ENCODE results near the gene ACTN1.

The ACTN1 gene

DNA sequence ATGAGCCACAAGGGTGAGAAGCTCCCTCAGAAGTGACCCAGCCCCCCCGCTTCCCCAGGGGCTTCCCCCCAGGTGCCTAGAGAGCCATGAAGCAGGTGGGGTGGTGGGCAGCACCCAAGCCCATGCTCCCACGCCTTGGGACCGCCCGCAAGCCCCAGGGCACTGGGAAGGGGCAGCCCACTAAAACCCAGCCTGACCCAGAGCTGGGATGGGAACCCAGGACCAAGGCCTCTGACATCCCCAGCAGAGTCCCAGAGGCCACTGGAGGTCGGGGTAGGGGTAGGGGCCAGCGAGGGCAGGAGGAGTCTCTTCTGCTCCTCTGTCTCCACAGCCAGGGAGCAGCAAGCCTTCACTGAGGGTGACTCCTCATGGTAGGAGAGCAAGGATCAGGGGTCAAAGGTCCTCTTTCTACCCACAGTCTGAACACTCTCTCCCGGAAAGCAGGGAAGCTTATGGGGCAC is 99.8 kb downstream of the ACTN1 start:
- no peak overlapping the region for H3K4me3 ChIP-seq (replicated peaks; ENCODE audit: low read depth, low read length)
- TF ChIP-seq, protein P1, sequence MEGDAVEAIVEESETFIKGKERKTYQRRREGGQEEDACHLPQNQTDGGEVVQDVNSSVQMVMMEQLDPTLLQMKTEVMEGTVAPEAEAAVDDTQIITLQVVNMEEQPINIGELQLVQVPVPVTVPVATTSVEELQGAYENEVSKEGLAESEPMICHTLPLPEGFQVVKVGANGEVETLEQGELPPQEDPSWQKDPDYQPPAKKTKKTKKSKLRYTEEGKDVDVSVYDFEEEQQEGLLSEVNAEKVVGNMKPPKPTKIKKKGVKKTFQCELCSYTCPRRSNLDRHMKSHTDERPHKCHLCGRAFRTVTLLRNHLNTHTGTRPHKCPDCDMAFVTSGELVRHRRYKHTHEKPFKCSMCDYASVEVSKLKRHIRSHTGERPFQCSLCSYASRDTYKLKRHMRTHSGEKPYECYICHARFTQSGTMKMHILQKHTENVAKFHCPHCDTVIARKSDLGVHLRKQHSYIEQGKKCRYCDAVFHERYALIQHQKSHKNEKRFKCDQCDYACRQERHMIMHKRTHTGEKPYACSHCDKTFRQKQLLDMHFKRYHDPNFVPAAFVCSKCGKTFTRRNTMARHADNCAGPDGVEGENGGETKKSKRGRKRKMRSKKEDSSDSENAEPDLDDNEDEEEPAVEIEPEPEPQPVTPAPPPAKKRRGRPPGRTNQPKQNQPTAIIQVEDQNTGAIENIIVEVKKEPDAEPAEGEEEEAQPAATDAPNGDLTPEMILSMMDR (IDR thresholded peaks at IDR 0.05; ENCODE audit: low read length, missing control alignments): no peak
- no peak for DNase-seq (ENCODE audit: low read depth)

DNA sequence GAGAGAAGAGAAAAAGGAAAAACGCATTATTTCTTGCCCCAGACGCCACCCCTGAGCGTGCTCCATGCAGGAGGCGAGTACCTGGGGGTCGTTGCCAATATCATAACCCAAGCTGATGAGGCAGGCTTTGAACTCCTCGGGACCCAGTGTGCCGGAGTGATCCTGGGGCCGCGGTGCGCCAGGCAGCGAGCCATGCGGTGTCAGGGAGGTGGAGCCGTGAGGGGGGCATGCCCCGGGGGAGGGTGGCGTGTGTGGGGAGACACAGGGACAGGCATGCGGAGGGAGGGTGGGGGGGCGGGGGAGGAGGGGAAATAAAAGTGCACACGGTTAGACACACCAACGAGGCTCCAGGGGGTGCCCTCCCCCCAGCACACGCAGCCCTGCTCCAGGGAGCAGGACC is 100.2 kb downstream of the ACTN1 start:
- TF ChIP-seq, protein P1 (IDR thresholded peaks at IDR 0.05; ENCODE audit: low read length, missing control alignments): no peak
- DNase-seq (ENCODE audit: low read depth): no peak
- no peak overlapping the region for H3K4me3 ChIP-seq (replicated peaks; ENCODE audit: low read depth, low read length)

DNA sequence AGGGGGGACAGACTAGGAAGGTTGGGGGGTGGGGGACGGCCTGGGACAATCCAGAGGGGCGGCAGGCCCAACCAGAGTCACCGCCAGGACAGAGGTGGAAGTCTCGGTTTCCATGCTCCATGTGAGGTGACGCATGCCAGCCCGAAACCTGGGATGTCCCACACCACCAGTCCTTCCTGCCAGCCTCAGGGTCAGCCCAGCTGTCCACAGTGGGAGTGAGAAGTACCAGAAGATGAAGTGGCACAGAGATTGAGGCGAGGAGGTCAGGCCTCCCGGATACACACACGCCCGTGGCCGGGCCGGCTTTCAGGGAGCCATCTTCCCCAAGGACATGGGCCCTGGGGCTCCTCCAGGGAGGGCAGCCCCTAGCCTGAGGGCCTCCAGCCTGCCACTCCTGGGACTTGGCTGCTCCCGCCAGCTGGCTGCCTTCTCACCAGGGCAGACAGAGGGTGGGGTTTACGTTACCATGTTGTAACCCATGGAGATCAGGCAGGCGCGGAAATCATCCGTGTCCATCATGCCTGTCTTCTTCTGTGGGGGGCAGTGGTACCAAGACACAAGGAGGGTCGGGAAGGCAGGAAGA is 101.0 kb downstream of the ACTN1 start:
- TF ChIP-seq, protein P1 (IDR thresholded peaks at IDR 0.05; ENCODE audit: low read length, missing control alignments): no peak
- no peak overlapping the region for H3K4me3 ChIP-seq (replicated peaks; ENCODE audit: low read depth, low read length)
- no peak for DNase-seq (ENCODE audit: low read depth)

DNA sequence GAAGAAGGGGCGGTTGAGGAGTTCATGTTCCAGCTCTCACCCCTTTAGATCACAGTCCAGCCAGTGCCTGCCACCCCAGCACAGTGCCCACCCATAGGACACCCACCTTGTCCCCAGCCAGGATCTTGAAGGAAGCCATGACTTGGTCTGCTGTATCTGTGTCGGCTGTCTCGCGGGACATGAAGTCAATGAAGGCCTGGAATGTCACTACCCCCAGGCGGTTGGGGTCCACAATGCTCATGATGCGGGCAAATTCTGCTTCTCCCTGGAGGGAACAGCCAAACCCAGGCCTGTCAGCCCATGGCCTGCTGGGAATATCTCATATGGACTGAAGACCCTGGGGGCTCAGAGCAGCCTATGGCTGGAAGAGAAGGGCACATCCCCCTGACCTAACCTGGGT is 102.1 kb downstream of the ACTN1 start:
- no peak for DNase-seq (ENCODE audit: low read depth)
- TF ChIP-seq, protein P1 (IDR thresholded peaks at IDR 0.05; ENCODE audit: low read length, missing control alignments): no peak
- no peak overlapping the region for H3K4me3 ChIP-seq (replicated peaks; ENCODE audit: low read depth, low read length)

DNA sequence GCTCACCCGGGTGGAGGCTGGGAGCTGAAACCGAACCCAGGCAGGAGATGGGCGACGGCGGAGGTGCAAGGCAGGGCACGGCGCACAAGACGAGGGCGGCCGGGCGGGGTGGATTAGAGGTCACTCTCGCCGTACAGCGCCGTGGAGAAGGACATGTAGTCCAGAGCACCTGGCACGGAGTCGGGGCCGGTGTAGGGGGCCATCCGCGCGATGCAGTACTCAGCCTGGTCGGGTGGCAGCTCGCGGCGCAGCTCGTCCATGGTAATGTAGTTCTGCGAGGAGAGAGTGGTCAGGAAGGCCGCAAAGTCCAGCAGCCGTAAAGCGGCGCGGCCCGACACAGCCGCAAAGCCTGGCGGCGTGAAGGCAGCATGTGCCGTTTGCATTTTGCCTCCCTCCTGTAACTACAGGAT is 104.4 kb downstream of the ACTN1 start:
- no peak overlapping the region for H3K4me3 ChIP-seq (replicated peaks; ENCODE audit: low read depth, low read length)
- no peak for DNase-seq (ENCODE audit: low read depth)
- TF ChIP-seq, protein P1 (IDR thresholded peaks at IDR 0.05; ENCODE audit: low read length, missing control alignments): no peak

DNA sequence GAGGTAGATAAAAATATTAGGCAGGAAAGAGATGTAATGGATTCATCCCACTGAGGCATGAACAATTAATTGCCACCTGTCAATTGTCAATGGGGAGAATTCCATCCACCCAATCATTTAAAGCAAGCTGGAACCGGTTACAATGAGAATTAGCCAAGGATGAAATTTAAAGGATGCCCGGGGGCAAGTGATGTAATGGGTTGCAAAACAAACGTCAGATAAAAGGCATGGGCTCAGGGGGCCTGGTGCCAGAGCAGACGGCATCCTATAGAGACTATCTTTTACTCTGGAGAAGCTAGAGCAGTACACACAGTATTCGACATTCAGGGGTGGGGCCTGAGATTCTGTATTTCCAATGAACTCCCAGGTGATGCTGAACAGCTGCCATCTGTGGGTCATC is 105.7 kb downstream of the ACTN1 start:
- DNase-seq (ENCODE audit: low read depth): no peak
- TF ChIP-seq, protein P1 (IDR thresholded peaks at IDR 0.05; ENCODE audit: low read length, missing control alignments): no peak
- no peak overlapping the region for H3K4me3 ChIP-seq (replicated peaks; ENCODE audit: low read depth, low read length)

DNA sequence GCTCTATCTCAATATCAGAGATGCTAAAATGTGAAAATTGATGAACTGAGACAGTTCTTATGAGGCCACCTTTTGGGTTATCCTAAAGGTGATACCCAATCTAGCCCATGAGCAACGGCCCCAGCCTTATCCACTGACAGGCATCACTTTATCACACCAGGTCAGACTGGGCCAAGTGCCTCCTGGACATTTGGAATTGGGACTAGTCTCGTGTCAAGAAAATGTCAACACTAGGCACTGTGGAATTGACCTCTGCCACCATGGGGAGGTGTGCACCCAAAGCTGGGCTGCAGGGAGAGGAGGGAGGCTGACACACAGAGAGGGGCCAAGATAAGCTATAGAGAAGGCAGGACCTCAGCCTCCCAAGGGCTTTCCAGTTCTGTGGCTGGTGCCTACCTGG is 107.7 kb downstream of the ACTN1 start:
- TF ChIP-seq, protein P1 (IDR thresholded peaks at IDR 0.05; ENCODE audit: low read length, missing control alignments): no peak
- no peak for DNase-seq (ENCODE audit: low read depth)

More for the DNA sequence above, 107.7 kb downstream of the ACTN1 start:
- no peak overlapping the region for H3K4me3 ChIP-seq (replicated peaks; ENCODE audit: low read depth, low read length)

Measured in fibroblast of pulmonary artery (primary cell).